Caco-2 (cell line): ENCODE data around the gene CTDSP2. TPM values are rescaled to one million over a fixed set of nuclear protein-coding genes. Genes with fewer than 3 reads are reported as not detected.
"Not testable (repeated sequence)": the region's sequence is repeated elsewhere in the genome, so short reads cannot be mapped to it uniquely, and the experiment has no call there.

Source experiments
- BruUV-seq: library from RNA; stranded (reverse); fragments of 400-500 nt; replicated peaks from 2 replicates; lab custom pipeline; 2021; lab: Mats Ljungman, UMichigan
- CTCF ChIA-PET: fragments of 300-600 bp; sonication (Branson Sonifier 250); formaldehyde crosslinking; loops from one replicate; lab custom pipeline; 2022; ENCODE audit warnings: antibody characterized with exemption; lab: Charles Lee
- POLR2A ChIA-PET: fragments of 300-600 bp; sonication (Branson Sonifier 250); formaldehyde crosslinking; loops from one replicate; lab custom pipeline; 2022; ENCODE audit warnings: antibody characterized with exemption; lab: Charles Lee
- DNase-seq, 2 experiments: peaks; one replicate each; pipeline versions ENCODE4 v3.0.0 to v3.0.0-alpha.2; 2020 to 2022
- H3K27me3 ChIP-seq: replicated peaks from 2 replicates; pipeline ENCODE4 v1.6.0; 2011; ENCODE audit warnings: low read length; ENCODE audit not compliant: control insufficient read depth, insufficient read depth
- H3K36me3 ChIP-seq: 2 replicates; pipeline ENCODE4 v1.5.1; 2011; ENCODE audit warnings: low read length; ENCODE audit not compliant: control insufficient read depth, insufficient read depth
- H3K4me1 ChIP-seq: fragments of 250-450 bp; sonication (Bioruptor Pico); 2 replicates; pipeline ENCODE4 v1.5.1; 2020; ENCODE audit warnings: mild to moderate bottlenecking
- H3K4me3 ChIP-seq: 2 replicates; pipeline ENCODE4 v1.5.1; 2011; ENCODE audit warnings: low read depth, mild to moderate bottlenecking, control low read depth, low read length
- H3K9me3 ChIP-seq: fragments of 250-450 bp; sonication (Bioruptor Pico); 2 replicates; pipeline ENCODE4 v1.5.1; 2020; ENCODE audit warnings: mild to moderate bottlenecking, moderate library complexity
- H3K27ac Mint-ChIP-seq: one replicate; pipeline ENCODE4 v1.8.0; 2022; ENCODE audit warnings: mixed read lengths; ENCODE audit not compliant: unreplicated experiment
- H3K27me3 Mint-ChIP-seq: one replicate; pipeline ENCODE4 v1.8.0; 2022; ENCODE audit warnings: mixed read lengths; ENCODE audit not compliant: insufficient read depth, unreplicated experiment
- H3K36me3 Mint-ChIP-seq: one replicate; pipeline ENCODE4 v1.8.0; 2022; ENCODE audit warnings: mild to moderate bottlenecking, mixed read lengths; ENCODE audit not compliant: insufficient read depth, unreplicated experiment
- H3K4me1 Mint-ChIP-seq: one replicate; pipeline ENCODE4 v1.8.0; 2022; ENCODE audit warnings: low read depth, mixed read lengths; ENCODE audit not compliant: unreplicated experiment
- H3K4me3 Mint-ChIP-seq: one replicate; pipeline ENCODE4 v1.8.0; 2022; ENCODE audit warnings: mild to moderate bottlenecking, moderate library complexity, mixed read lengths; ENCODE audit not compliant: unreplicated experiment
- H3K9me3 Mint-ChIP-seq: one replicate; pipeline ENCODE4 v1.8.0; 2022; ENCODE audit warnings: mixed read lengths; ENCODE audit not compliant: unreplicated experiment
- CTCF ChIP-seq, 2 experiments: fragments of 200-600 bp in 1 of 2; IDR thresholded peaks; 1 replicate in 1 of 2; 2 replicates in 1 of 2; pipeline versions ENCODE4 v1.5.1 to v1.8.0; 2011 to 2022; ENCODE audit warnings: antibody characterized with exemption in 1 of 2, control low read depth in 1 of 2, inconsistent platforms in 1 of 2, low read depth in 1 of 2, low read length in 1 of 2, mild to moderate bottlenecking in 1 of 2, moderate library complexity in 1 of 2; ENCODE audit not compliant: insufficient read depth in 1 of 2, severe bottlenecking in 1 of 2, unreplicated experiment in 1 of 2
- intact Hi-C: fragments of 100-400 bp; cut with micrococcal nuclease; formaldehyde crosslinking; loops from one replicate; pipeline ENCODE4 v1.10.0; 2022; ENCODE audit not compliant: unreplicated experiment
- total RNA-seq: library from RNA; stranded (reverse); gene quantifications from 2 replicates; pipeline ENCODE4 v1.2.3, GENCODE V29; 2022

Gene CTDSP2
- total RNA-seq, 1 experiment from 2014 or later, result 117 TPM

- no TSS peak for BruUV-seq
- Mint-ChIP-seq H3K36me3 (peaks cover 14% of the 10 kb centered on the region), H3K4me3 (no peak overlapping the region), H3K9me3 (no peaks in the 10 kb centered on the region), H3K27ac (no peak overlapping the region), H3K4me1 (no peaks in the 10 kb centered on the region), H3K27me3 (no peaks in the 10 kb centered on the region)
- Histone ChIP-seq H3K36me3 (no peaks in the 10 kb centered on the region), H3K9me3 (no peaks in the 10 kb centered on the region), H3K4me1 (peaks cover 4% of the 10 kb centered on the region; the same call in 1 of the 2 replicates), H3K4me3 (no peak overlapping the region), H3K27me3 (no peaks in the 10 kb centered on the region)
- no peak for TF ChIP-seq CTCF (IDR thresholded peaks at IDR 0.05; ENCODE audit: insufficient read depth in 1 of 2, low read depth in 1 of 2, low read length in 1 of 2, severe bottlenecking in 1 of 2, unreplicated experiment in 1 of 2)
- ChIA-PET CTCF (no interaction called here), POLR2A (no interaction called here)
- no peak for DNase-seq
- intact Hi-C loops, result no loop called here
These were observed 70.3 kb downstream of the CTDSP2 start for GRCh38 chr12:57776247-57776587.

- H3K9me3 ChIP-seq, result no peaks in the 10 kb centered on the region
- ChIA-PET CTCF (no interaction called here), POLR2A (no interaction called here)
- H3K36me3 ChIP-seq, result peaks cover 1% of the 10 kb centered on the region; the same call in 1 of the 2 replicates
- intact Hi-C loops, result no loop called here
- Mint-ChIP-seq H3K9me3 (no peaks in the 10 kb centered on the region), H3K27ac (no peak overlapping the region), H3K4me3 (no peak overlapping the region), H3K27me3 (no peaks in the 10 kb centered on the region), H3K4me1 (peaks cover under 1% of the 10 kb centered on the region), H3K36me3 (peaks cover 19% of the 10 kb centered on the region)
- peaks cover 8% of the 10 kb centered on the region for H3K4me1 ChIP-seq
- H3K4me3 ChIP-seq, result no peak overlapping the region
- DNase-seq, result peak in 1 of 2 experiments; percentile 12
- peak; percentile 21 to 38 for TF ChIP-seq CTCF (IDR thresholded peaks at IDR 0.05; ENCODE audit: insufficient read depth in 1 of 2, low read depth in 1 of 2, low read length in 1 of 2, severe bottlenecking in 1 of 2, unreplicated experiment in 1 of 2)
- BruUV-seq, result no TSS peak
- no peaks in the 10 kb centered on the region for H3K27me3 ChIP-seq
These were observed 70.8 kb downstream of the CTDSP2 start for GRCh38 chr12:57775563-57776246.

- no peak for DNase-seq
- Histone ChIP-seq H3K27me3 (no peaks in the 10 kb centered on the region), H3K4me3 (no peak overlapping the region), H3K36me3 (peaks cover 3% of the 10 kb centered on the region), H3K4me1 (peaks cover 9% of the 10 kb centered on the region), H3K9me3 (no peaks in the 10 kb centered on the region)
- ChIA-PET CTCF (interaction anchor here (0.8 kb wide), 1 partner anchor 8 kb away, joined by 3 read pairs; no protein-coding TSS in a partner anchor), POLR2A (no interaction called here)
- no peak for TF ChIP-seq CTCF (IDR thresholded peaks at IDR 0.05; ENCODE audit: insufficient read depth in 1 of 2, low read depth in 1 of 2, low read length in 1 of 2, severe bottlenecking in 1 of 2, unreplicated experiment in 1 of 2)
- BruUV-seq, result no TSS peak
- Mint-ChIP-seq H3K36me3 (peaks cover 22% of the 10 kb centered on the region), H3K27ac (no peak overlapping the region), H3K4me1 (peaks cover 7% of the 10 kb centered on the region), H3K9me3 (no peaks in the 10 kb centered on the region), H3K27me3 (no peaks in the 10 kb centered on the region), H3K4me3 (no peak overlapping the region)
- intact Hi-C loops, result no loop called here
These were observed 71.5 kb downstream of the CTDSP2 start for GRCh38 chr12:57775044-57775443.

GRCh38 chr12:57774634-57775033 is 71.9 kb downstream of the CTDSP2 start:
- H3K4me3 Mint-ChIP-seq, BruUV-seq, H3K27ac Mint-ChIP-seq, H3K4me3 ChIP-seq, H3K27me3 ChIP-seq, H3K4me1 ChIP-seq, H3K36me3 ChIP-seq, intact Hi-C loops, H3K27me3 Mint-ChIP-seq, POLR2A ChIA-PET, H3K4me1 Mint-ChIP-seq, H3K9me3 ChIP-seq, H3K9me3 Mint-ChIP-seq, DNase-seq: not testable (repeated sequence)
- CTCF ChIA-PET, result interaction anchor here (0.8 kb wide), 1 partner anchor 9 kb away, joined by 3 read pairs; no protein-coding TSS in a partner anchor
- H3K36me3 Mint-ChIP-seq, result peaks cover 22% of the 10 kb centered on the region
